ENCODE measurements around the gene PLEKHG5. TPM values are rescaled to one million over a fixed set of nuclear protein-coding genes. Genes with fewer than 3 reads are reported as not detected.

PLEKHG5 gene
- polyA plus RNA-seq, 3 donors = 0.03 TPM; not detected in 2

GRCh38 chr1:6490181-6491080 is 1.0 kb downstream of the PLEKHG5 start:
- no peak for DNase-seq
- no peaks in the 10 kb centered on the region for H3K79me2 ChIP-seq (ENCODE audit: insufficient read depth, low read length)
- peak overlapping the region; percentile 29 for H2AFZ ChIP-seq (ENCODE audit: insufficient read depth, low read depth, low read length, poor library complexity, severe bottlenecking)
- peaks cover 49 to 77% (median 58%) of the 10 kb centered on the region in 3 donors for H3K27me3 Mint-ChIP-seq (ENCODE audit: low read depth in 3 of 3)
- H3K4me1 Mint-ChIP-seq = peaks cover 5% of the 10 kb centered on the region
- H3K27ac Mint-ChIP-seq = no peak overlapping the region
- peak; percentile 37 for TF ChIP-seq CTCF (IDR thresholded peaks at IDR 0.05)
- H3K27ac ChIP-seq (ENCODE audit: low read depth in 1 of 2, low read length in 2 of 2) = no peak overlapping the region
- H3K27me3 ChIP-seq (ENCODE audit: control insufficient read depth in 2 of 2, insufficient read depth in 2 of 2, low read length in 2 of 2) = peaks cover 3 to 49% of the 10 kb centered on the region in 2 donors
- H3K36me3 Mint-ChIP-seq = no peaks in the 10 kb centered on the region
- H3K9me3 ChIP-seq (replicated peaks in 1 of 2; ENCODE audit: control insufficient read depth in 1 of 2, insufficient read depth in 1 of 2, low read length in 2 of 2) = no peaks in the 10 kb centered on the region
- intact Hi-C loops (cut with micrococcal nuclease) = no loop called here
- peaks cover 0 to 4% (median 2%) of the 10 kb centered on the region in 7 donors for H3K9me3 Mint-ChIP-seq
- no peaks in the 10 kb centered on the region for H4K20me1 ChIP-seq (ENCODE audit: insufficient read depth, low read length)
- H3K9ac ChIP-seq (ENCODE audit: insufficient read depth, low read length, poor library complexity, severe bottlenecking) = no peak overlapping the region
- H3K4me3 Mint-ChIP-seq = peak overlapping the region; percentile 31 to 69
- 0% methylated on average over 68 of the region's 70 CpGs for WGBS (ENCODE audit: insufficient coverage)
- H3K4me1 ChIP-seq (ENCODE audit: control insufficient read depth in 1 of 2, insufficient read depth in 2 of 2, low read length in 2 of 2) = peaks cover 9 to 10% of the 10 kb centered on the region in 2 donors
- H3K4me2 ChIP-seq (replicated peaks; ENCODE audit: extremely low read depth, low read length, poor library complexity, severe bottlenecking) = peak overlapping the region; percentile 48
- no peaks in the 10 kb centered on the region for H3K36me3 ChIP-seq (replicated peaks in 1 of 2; ENCODE audit: control insufficient read depth in 1 of 2, insufficient read depth in 2 of 2, low read length in 2 of 2)
- peak overlapping the region in 1 of 3 experiments; percentile 28 for H3K4me3 ChIP-seq (replicated peaks in 1 of 3; ENCODE audit: low read depth in 2 of 3, low read length in 3 of 3)

- Histone ChIP-seq H3K9me3 (replicated peaks in 1 of 2; ENCODE audit: control insufficient read depth in 1 of 2, insufficient read depth in 1 of 2, low read length in 2 of 2) (no peaks in the 10 kb centered on the region), H3K4me1 (ENCODE audit: control insufficient read depth in 1 of 2, insufficient read depth in 2 of 2, low read length in 2 of 2) (peaks cover 9 to 10% of the 10 kb centered on the region in 2 donors), H2AFZ (ENCODE audit: insufficient read depth, low read depth, low read length, poor library complexity, severe bottlenecking) (peak overlapping the region; percentile 29), H3K36me3 (replicated peaks in 1 of 2; ENCODE audit: control insufficient read depth in 1 of 2, insufficient read depth in 2 of 2, low read length in 2 of 2) (no peaks in the 10 kb centered on the region), H3K4me2 (replicated peaks; ENCODE audit: extremely low read depth, low read length, poor library complexity, severe bottlenecking) (peak overlapping the region; percentile 48), H3K27ac (ENCODE audit: low read depth in 1 of 2, low read length in 2 of 2) (no peak overlapping the region), H4K20me1 (ENCODE audit: insufficient read depth, low read length) (no peaks in the 10 kb centered on the region), H3K9ac (ENCODE audit: insufficient read depth, low read length, poor library complexity, severe bottlenecking) (no peak overlapping the region), H3K27me3 (ENCODE audit: control insufficient read depth in 2 of 2, insufficient read depth in 2 of 2, low read length in 2 of 2) (peaks cover 5 to 49% of the 10 kb centered on the region in 2 donors), H3K79me2 (ENCODE audit: insufficient read depth, low read length) (no peaks in the 10 kb centered on the region), H3K4me3 (replicated peaks in 1 of 3; ENCODE audit: low read depth in 2 of 3, low read length in 3 of 3) (no peak overlapping the region)
- Mint-ChIP-seq H3K27me3 (ENCODE audit: low read depth in 3 of 3) (peaks cover 48 to 74% (median 53%) of the 10 kb centered on the region in 3 donors), H3K9me3 (peaks cover 0 to 4% (median 2%) of the 10 kb centered on the region in 7 donors), H3K4me3 (peak overlapping the region; percentile 31 to 69), H3K36me3 (no peaks in the 10 kb centered on the region), H3K27ac (no peak overlapping the region), H3K4me1 (peaks cover 5% of the 10 kb centered on the region)
- TF ChIP-seq CTCF (IDR thresholded peaks at IDR 0.05) = peak; percentile 93
- DNase-seq = peak; percentile 24 to 49 (median 32)
- intact Hi-C loops (cut with micrococcal nuclease) = loop anchor here in 1 of 2 donors (5.0 kb wide), 1 partner anchor 728 kb away; no protein-coding TSS in a partner anchor
- WGBS (ENCODE audit: insufficient coverage) = 9% methylated on average over 19 of the region's 21 CpGs
Measured at GRCh38 chr1:6489799-6490180, 1.7 kb downstream of the PLEKHG5 start.

Data from CD14-positive monocyte (primary cell).